ENCODE results near the gene CYP24A1.

- TF ChIP-seq EZH2 (IDR thresholded peaks at IDR 0.05; ENCODE audit: insufficient read depth, poor library complexity, severe bottlenecking), result no peak
- TF ChIP-seq EZH2phosphoT487 (IDR thresholded peaks at IDR 0.05; ENCODE audit: insufficient read depth, low read depth), result no peak
These were observed 12.0 kb downstream of the CYP24A1 start for GRCh38 chr20:54161821-54162149.
